Measurements from ENCODE around the gene MPHOSPH8. TPM values are rescaled to one million over a fixed set of nuclear protein-coding genes. Genes with fewer than 3 reads are reported as not detected.

The MPHOSPH8 gene
- total and polyA plus RNA-seq, 2 of the 4 experiments (the other 2 are of a cell fraction), result 11.7 to 16.4 TPM

DNA sequence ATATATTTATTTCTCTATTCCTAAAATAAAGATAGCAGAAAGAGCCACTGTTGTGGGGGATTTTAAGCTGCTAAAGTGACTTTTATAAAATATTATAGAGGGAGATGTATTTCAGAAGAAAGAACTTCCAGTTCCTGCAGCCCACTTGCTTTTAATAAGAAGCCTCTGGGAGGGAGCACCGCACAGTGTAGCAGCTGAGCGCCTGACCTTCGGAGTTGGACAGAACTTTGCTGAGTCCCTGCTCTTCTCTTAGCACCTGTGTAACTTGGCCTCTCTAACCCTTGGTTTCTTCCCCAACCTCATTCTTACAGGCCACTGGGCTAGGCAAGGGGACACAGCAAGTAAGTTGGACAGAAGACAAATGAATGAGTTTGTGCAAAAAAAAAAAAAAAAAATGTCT is 37.4 kb upstream of the MPHOSPH8 start:
- Histone ChIP-seq H4K8ac (ENCODE audit: low read depth in 2 of 2, low read length in 2 of 2) (no peak overlapping the region), H3K27ac (ENCODE audit: insufficient read depth, low read length) (no peak overlapping the region), H3K27me3 (ENCODE audit: control insufficient read depth, insufficient read depth, low read length) (no peaks in the 10 kb centered on the region), H3K56ac (ENCODE audit: extremely low read depth, insufficient read depth, low read length) (no peak overlapping the region), H3K23ac (ENCODE audit: low read depth, low read length) (no peak overlapping the region), H2AK5ac (ENCODE audit: low read depth, low read length) (no peak overlapping the region), H4K5ac (ENCODE audit: low read depth, low read length) (no peak overlapping the region), H2AK9ac (replicated peaks; ENCODE audit: low read depth, low read length, poor library complexity) (no peak overlapping the region), H3K79me1 (ENCODE audit: low read depth in 1 of 2, low read length in 2 of 2) (no peaks in the 10 kb centered on the region), H2BK20ac (ENCODE audit: low read depth, low read length) (no peak overlapping the region), H2BK5ac (ENCODE audit: low read depth, low read length, poor library complexity, severe bottlenecking) (no peak overlapping the region), H3K4ac (ENCODE audit: low read depth, low read length) (no peak overlapping the region), H3K36me3 (ENCODE audit: control insufficient read depth, insufficient read depth, low read length) (no peaks in the 10 kb centered on the region), H3K4me3 (ENCODE audit: insufficient read depth, low read depth, low read length) (no peak overlapping the region), H2AFZ (replicated peaks; ENCODE audit: low read length, poor library complexity) (no peak overlapping the region), H4K20me1 (ENCODE audit: insufficient read depth, low read length) (no peaks in the 10 kb centered on the region), H3K9ac (ENCODE audit: low read depth, low read length) (no peak overlapping the region), H4K91ac (ENCODE audit: insufficient read depth, low read depth, low read length) (no peak overlapping the region), H2BK15ac (ENCODE audit: low read depth, low read length) (no peak overlapping the region), H3K4me2 (ENCODE audit: low read depth, low read length) (no peak overlapping the region), H3K9me1 (ENCODE audit: insufficient read depth, low read length) (peaks cover 4% of the 10 kb centered on the region; the same call in 1 of the 2 replicates), H3K14ac (replicated peaks; ENCODE audit: low read depth, low read length) (no peak overlapping the region), H3K4me1 (ENCODE audit: control insufficient read depth, insufficient read depth, low read length) (peaks cover 2% of the 10 kb centered on the region; the same call in 1 of the 2 replicates), H2BK120ac (ENCODE audit: low read depth, low read length) (no peak overlapping the region), H3K9me3 (ENCODE audit: control insufficient read depth, insufficient read depth, low read length) (no peaks in the 10 kb centered on the region), H3K18ac (ENCODE audit: low read depth, low read length) (no peak overlapping the region)
- in situ Hi-C loops (cut with MboI; ENCODE audit: low sequenced_read_pairs), result no loop called here
- POLR2A ChIA-PET (ENCODE audit: unreplicated experiment), result no interaction called here
- no TSS peak for BruUV-seq (replicated peaks)
- ATAC-seq (ENCODE audit: low read depth) (no peak), DNase-seq (no peak)
- 100% methylated on average over 1 of the region's 3 CpGs; no CpG with 5 or more reads in 1 of the 2 experiments for WGBS, 2 experiments (ENCODE audit: extremely low coverage in 2 of 2, insufficient read length in 1 of 2)
- TF ChIP-seq RAD21 (IDR thresholded peaks at IDR 0.05; ENCODE audit: low read length) (no peak), FOS (IDR thresholded peaks at IDR 0.05; ENCODE audit: low read depth, low read length) (no peak), MXI1 (IDR thresholded peaks at IDR 0.05; ENCODE audit: borderline replicate concordance, low read depth, low read length) (no peak), MAFK (IDR thresholded peaks at IDR 0.05; ENCODE audit: low read depth, low read length) (no peak), RCOR1 (IDR thresholded peaks at IDR 0.05; ENCODE audit: insufficient replicate concordance, low read length) (no peak), SMC3 (IDR thresholded peaks at IDR 0.05; ENCODE audit: low read depth, low read length) (no peak), NFE2L2 (IDR thresholded peaks at IDR 0.05; ENCODE audit: low read depth, low read length) (no peak), ELK1 (IDR thresholded peaks at IDR 0.05; ENCODE audit: borderline replicate concordance, low read depth, low read length) (no peak), RFX5 (IDR thresholded peaks at IDR 0.05; ENCODE audit: low read depth, low read length) (no peak), MAZ (IDR thresholded peaks at IDR 0.05; ENCODE audit: borderline replicate concordance, low read depth, low read length) (no peak), CHD1 (IDR thresholded peaks at IDR 0.05; ENCODE audit: low read depth, low read length) (no peak), CEBPB (IDR thresholded peaks at IDR 0.05; ENCODE audit: low read depth, low read length) (no peak), BHLHE40 (IDR thresholded peaks at IDR 0.05; ENCODE audit: low read depth, low read length) (no peak), USF2 (IDR thresholded peaks at IDR 0.05; ENCODE audit: low read depth, low read length) (no peak), POLR2A (IDR thresholded peaks at IDR 0.05; ENCODE audit: low read depth, low read length) (no peak)
- TF ChIP-seq, protein P1, sequence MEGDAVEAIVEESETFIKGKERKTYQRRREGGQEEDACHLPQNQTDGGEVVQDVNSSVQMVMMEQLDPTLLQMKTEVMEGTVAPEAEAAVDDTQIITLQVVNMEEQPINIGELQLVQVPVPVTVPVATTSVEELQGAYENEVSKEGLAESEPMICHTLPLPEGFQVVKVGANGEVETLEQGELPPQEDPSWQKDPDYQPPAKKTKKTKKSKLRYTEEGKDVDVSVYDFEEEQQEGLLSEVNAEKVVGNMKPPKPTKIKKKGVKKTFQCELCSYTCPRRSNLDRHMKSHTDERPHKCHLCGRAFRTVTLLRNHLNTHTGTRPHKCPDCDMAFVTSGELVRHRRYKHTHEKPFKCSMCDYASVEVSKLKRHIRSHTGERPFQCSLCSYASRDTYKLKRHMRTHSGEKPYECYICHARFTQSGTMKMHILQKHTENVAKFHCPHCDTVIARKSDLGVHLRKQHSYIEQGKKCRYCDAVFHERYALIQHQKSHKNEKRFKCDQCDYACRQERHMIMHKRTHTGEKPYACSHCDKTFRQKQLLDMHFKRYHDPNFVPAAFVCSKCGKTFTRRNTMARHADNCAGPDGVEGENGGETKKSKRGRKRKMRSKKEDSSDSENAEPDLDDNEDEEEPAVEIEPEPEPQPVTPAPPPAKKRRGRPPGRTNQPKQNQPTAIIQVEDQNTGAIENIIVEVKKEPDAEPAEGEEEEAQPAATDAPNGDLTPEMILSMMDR (conservative IDR thresholded peaks at IDR 0.05; ENCODE audit: low read depth, low read length), result no peak
- CTCF ChIA-PET, result interaction anchor here (0.9 kb wide), 1 partner anchor 9 kb away, joined by 3 read pairs; no protein-coding TSS in a partner anchor
- intact Hi-C loops (cut with micrococcal nuclease), result loop anchor here (10.0 kb wide), 1 partner anchor 299 kb away; no protein-coding TSS in a partner anchor
- dilution Hi-C loops (cut with HindIII; ENCODE audit: low sequenced_read_pairs, unreplicated experiment), result no loop called here
